Glutamatergic neuron (in vitro differentiated cells): Measurements from ENCODE around the gene CAST. TPM values are rescaled to one million over a fixed set of nuclear protein-coding genes. Genes with fewer than 3 reads are reported as not detected.

Experiments
- DNase-seq: peaks from one replicate; pipeline ENCODE4 v3.0.0; 2022
- H3K27ac Mint-ChIP-seq: one replicate; pipeline ENCODE4 v1.8.0; 2020; ENCODE audit warnings: mild to moderate bottlenecking, mixed read lengths, inconsistent platforms; ENCODE audit not compliant: unreplicated experiment
- H3K27me3 Mint-ChIP-seq: one replicate; pipeline ENCODE4 v1.8.0; 2020; ENCODE audit warnings: mild to moderate bottlenecking, moderate library complexity, mixed read lengths, inconsistent platforms; ENCODE audit not compliant: unreplicated experiment
- H3K36me3 Mint-ChIP-seq: one replicate; pipeline ENCODE4 v1.8.0; 2020; ENCODE audit warnings: mild to moderate bottlenecking, mixed read lengths, inconsistent platforms; ENCODE audit not compliant: unreplicated experiment
- H3K4me1 Mint-ChIP-seq: one replicate; pipeline ENCODE4 v1.8.0; 2020; ENCODE audit warnings: mild to moderate bottlenecking, low read depth, mixed read lengths, inconsistent platforms; ENCODE audit not compliant: unreplicated experiment
- H3K4me3 Mint-ChIP-seq: one replicate; pipeline ENCODE4 v1.8.0; 2020; ENCODE audit warnings: mild to moderate bottlenecking, mixed read lengths, inconsistent platforms; ENCODE audit not compliant: unreplicated experiment
- H3K9me3 Mint-ChIP-seq: one replicate; pipeline ENCODE4 v1.8.0; 2020; ENCODE audit warnings: mild to moderate bottlenecking, moderate library complexity, mixed read lengths, inconsistent platforms; ENCODE audit not compliant: unreplicated experiment
- CTCF ChIP-seq: fragments of 200-600 bp; sonication (generic); IDR thresholded peaks from one replicate; pipeline ENCODE4 v1.5.0; 2021; ENCODE audit not compliant: partially characterized antibody, unreplicated experiment
- total RNA-seq: library from RNA; stranded (reverse); fragmentation: NEBNext Ultra II Directional; extraction: Animal tissue kit (Norgen Biotek cat#: 25700); gene quantifications from one replicate; pipeline ENCODE4 v1.2.1, GENCODE V29; 2021; ENCODE audit not compliant: unreplicated experiment

The CAST gene
- total RNA-seq, 1 donor from 2014 or later = 19.4 TPM

GRCh38 chr5:96750110-96750822 lies 88.1 kb downstream of the CAST start:
- H3K36me3 Mint-ChIP-seq = no peaks in the 10 kb centered on the region
- no peak for DNase-seq
- no peak overlapping the region for H3K27ac Mint-ChIP-seq
- TF ChIP-seq CTCF = no peak
- peaks cover 7% of the 10 kb centered on the region for H3K27me3 Mint-ChIP-seq
- peaks cover 13% of the 10 kb centered on the region for H3K4me1 Mint-ChIP-seq
- H3K9me3 Mint-ChIP-seq = no peaks in the 10 kb centered on the region
- H3K4me3 Mint-ChIP-seq = no peak overlapping the region

- peaks cover 13% of the 10 kb centered on the region for H3K4me1 Mint-ChIP-seq
- no peaks in the 10 kb centered on the region for H3K9me3 Mint-ChIP-seq
- H3K36me3 Mint-ChIP-seq = no peaks in the 10 kb centered on the region
- no peak for TF ChIP-seq CTCF
- H3K4me3 Mint-ChIP-seq = no peak overlapping the region
- no peak overlapping the region for H3K27ac Mint-ChIP-seq
- DNase-seq = no peak
- H3K27me3 Mint-ChIP-seq = peaks cover 7% of the 10 kb centered on the region
Observed at GRCh38 chr5:96751203-96752169, 89.3 kb downstream of the CAST start.

- no peak overlapping the region for H3K4me3 Mint-ChIP-seq
- DNase-seq = no peak
- peak; percentile 83 for TF ChIP-seq CTCF
- H3K4me1 Mint-ChIP-seq = peaks cover 13% of the 10 kb centered on the region
- no peaks in the 10 kb centered on the region for H3K9me3 Mint-ChIP-seq
- H3K27ac Mint-ChIP-seq = no peak overlapping the region
- peaks cover 7% of the 10 kb centered on the region for H3K27me3 Mint-ChIP-seq
- H3K36me3 Mint-ChIP-seq = no peaks in the 10 kb centered on the region
Observed at GRCh38 chr5:96752341-96753016, 90.3 kb downstream of the CAST start.

- Mint-ChIP-seq H3K4me3 (no peak overlapping the region), H3K4me1 (peaks cover 13% of the 10 kb centered on the region), H3K27me3 (peaks cover 7% of the 10 kb centered on the region), H3K27ac (peak overlapping the region; percentile 59), H3K36me3 (no peaks in the 10 kb centered on the region), H3K9me3 (no peaks in the 10 kb centered on the region)
- TF ChIP-seq CTCF = no peak
- DNase-seq = no peak
Observed at GRCh38 chr5:96753017-96753397, 90.8 kb downstream of the CAST start.
